Mammary epithelial cell (primary cell): ENCODE measurements around the gene ZIC1.

ENCODE experiments used
- EZH2 ChIP-seq: IDR thresholded peaks from 2 replicates; pipeline ENCODE4 v1.6.1; 2012; ENCODE audit warnings: low read length, inconsistent platforms, borderline replicate concordance
- TF ChIP-seq, protein P1 (sequence below), 2 donors: IDR thresholded peaks in 1 of 2; conservative IDR thresholded peaks in 1 of 2; 2 replicates each; pipeline ENCODE4 v1.5.1; 2011 to 2012; ENCODE audit warnings: inconsistent platforms in 2 of 2, low read length in 2 of 2, mild to moderate bottlenecking in 2 of 2, control low read depth in 1 of 2, low read depth in 1 of 2; ENCODE audit not compliant: insufficient read depth in 1 of 2; ENCODE audit errors: extremely low read depth in 1 of 2

DNA sequence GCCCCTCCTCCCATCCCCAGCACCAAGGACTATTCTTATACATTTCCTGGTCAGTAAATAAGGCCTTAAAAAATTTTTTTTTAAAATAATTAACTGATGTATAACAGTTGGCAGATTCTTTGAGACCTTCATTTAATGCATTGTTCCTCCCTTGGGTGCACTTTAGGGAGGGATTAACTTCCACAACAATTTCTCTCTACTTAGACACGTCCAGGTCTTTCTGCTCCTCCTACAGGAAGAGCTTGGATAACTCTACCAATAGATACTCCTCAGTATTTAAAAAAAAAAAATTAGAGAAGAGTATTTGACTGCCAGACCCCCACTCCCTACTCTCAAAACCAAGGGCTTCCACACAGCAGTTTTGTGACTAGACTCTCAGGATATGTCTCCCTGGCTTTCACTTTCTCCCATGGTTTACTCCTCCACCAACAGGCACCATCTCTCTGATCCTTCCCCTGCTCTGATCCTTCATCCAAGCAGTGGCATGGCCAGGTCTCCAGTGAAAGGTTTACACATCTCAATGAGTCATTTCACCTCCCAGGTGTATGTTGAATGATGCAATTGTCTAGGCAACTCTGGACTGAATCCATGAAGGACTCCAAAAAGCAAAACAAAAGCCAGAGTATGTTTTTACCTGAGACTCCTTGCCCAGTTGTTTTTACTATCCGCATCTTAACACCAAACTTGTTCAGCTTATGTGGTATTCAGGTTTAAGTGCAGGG lies 10.2 kb upstream of the ZIC1 start:
- TF ChIP-seq, protein P1, sequence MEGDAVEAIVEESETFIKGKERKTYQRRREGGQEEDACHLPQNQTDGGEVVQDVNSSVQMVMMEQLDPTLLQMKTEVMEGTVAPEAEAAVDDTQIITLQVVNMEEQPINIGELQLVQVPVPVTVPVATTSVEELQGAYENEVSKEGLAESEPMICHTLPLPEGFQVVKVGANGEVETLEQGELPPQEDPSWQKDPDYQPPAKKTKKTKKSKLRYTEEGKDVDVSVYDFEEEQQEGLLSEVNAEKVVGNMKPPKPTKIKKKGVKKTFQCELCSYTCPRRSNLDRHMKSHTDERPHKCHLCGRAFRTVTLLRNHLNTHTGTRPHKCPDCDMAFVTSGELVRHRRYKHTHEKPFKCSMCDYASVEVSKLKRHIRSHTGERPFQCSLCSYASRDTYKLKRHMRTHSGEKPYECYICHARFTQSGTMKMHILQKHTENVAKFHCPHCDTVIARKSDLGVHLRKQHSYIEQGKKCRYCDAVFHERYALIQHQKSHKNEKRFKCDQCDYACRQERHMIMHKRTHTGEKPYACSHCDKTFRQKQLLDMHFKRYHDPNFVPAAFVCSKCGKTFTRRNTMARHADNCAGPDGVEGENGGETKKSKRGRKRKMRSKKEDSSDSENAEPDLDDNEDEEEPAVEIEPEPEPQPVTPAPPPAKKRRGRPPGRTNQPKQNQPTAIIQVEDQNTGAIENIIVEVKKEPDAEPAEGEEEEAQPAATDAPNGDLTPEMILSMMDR (conservative IDR thresholded peaks at IDR 0.05 in 1 of 2, IDR thresholded peaks at IDR 0.05 in 1 of 2; ENCODE audit: extremely low read depth in 1 of 2, insufficient read depth in 1 of 2, low read depth in 1 of 2, low read length in 2 of 2): no peak
- no peak for TF ChIP-seq EZH2
